Kidney glomerular epithelial cell (primary cell): Measurements from ENCODE around the gene HOXC6.
"Not testable (repeated sequence)": the region's sequence is repeated elsewhere in the genome, so short reads cannot be mapped to it uniquely, and the experiment has no call there.

Experiments used
- DNase-seq: peaks from one replicate; lab custom pipeline; 2025; lab: John Stamatoyannopoulos, UW

Gene HOXC6

DNA sequence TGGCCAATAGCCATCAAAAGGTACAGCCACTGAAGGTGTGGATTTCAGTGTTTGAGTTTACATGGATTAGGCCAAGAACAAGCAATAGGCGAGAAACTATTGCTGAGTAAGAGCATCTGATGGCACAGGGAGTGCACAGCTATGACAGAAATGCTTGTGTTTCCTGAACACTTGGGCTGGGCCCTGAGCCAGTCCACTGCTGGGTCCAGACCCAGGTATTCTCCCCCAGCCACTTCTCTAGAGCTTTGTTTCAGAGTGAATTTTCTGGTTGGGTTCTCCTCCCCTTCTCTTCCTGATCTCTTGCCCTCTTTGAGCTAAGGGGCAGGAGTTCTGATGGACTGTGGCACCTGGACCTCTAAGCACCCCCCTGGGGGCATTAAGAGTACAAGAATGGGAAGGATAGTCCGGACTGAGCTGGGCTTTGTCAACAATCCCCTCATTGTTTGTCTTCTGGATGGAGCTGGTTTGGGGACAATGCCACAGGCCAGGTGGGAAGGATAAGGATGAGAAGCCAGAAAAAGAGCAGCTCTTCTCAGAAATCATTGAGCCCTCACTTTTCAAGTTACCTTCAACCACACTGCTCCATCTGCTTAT is 13.0 kb downstream of the HOXC6 start:
- no peak for DNase-seq

DNA sequence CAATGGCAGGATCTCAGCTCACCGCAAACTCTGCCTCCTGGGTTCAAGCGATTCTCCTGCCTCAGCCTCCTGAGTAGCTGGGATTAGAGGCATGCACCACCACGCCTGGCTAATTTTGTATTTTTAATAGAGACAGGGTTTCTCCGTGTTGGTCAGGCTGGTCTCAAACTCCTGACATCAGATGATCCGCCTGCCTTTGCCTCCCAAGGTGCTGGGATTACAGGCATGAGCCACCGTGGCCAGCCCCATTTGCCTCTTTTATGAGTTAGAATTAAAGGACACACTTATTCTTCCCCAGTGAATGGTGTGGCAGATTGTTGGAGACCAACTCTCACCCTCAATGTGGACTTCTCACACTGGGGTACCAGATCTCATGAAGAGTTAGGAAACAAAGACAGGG is 13.8 kb downstream of the HOXC6 start:
- DNase-seq = not testable (repeated sequence)

DNA sequence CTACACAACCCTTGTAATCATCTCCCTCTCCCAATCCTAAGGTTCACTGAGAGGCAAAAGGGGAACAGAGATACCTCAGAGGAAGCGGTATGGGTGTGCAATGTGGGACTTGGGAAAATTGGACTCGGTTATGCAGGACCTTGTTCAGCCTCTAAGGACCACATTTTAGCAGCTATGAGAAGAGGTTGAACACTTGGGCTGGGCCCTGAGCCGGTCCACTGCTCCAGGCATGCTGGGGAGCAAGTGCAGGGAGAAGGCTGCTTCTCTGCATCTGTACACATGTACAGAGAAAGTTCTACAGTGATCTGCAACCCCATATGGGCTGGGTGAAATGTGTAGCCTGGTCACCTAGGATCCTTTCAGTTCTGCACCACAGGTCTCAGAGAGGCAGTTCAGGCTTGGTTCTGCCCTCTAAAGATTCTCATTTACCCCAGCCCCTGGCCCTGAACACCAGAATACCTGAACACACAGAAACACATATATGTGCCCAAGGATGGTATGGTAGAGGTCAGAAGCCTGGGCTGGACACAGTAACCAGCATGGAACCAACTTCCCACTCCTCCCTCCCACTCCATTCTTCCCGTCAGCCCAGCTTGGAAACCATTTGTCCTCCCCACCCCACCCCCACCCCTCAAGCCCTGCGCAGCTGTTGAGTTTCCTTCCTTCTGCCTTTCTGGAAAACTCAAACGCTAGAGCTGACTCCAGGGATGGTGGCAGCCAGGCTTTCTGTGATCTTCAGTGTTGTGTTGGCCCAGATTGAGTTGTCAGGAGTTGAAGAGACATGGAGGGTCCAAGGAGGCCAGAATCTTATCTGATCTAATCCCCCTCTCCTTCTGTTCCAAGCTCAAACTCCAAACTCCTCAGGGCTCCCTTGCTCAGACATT is 15.0 kb downstream of the HOXC6 start:
- DNase-seq = no peak

GRCh38 chr12:54044425-54045103 is 16.3 kb downstream of the HOXC6 start:
- no peak for DNase-seq

DNA sequence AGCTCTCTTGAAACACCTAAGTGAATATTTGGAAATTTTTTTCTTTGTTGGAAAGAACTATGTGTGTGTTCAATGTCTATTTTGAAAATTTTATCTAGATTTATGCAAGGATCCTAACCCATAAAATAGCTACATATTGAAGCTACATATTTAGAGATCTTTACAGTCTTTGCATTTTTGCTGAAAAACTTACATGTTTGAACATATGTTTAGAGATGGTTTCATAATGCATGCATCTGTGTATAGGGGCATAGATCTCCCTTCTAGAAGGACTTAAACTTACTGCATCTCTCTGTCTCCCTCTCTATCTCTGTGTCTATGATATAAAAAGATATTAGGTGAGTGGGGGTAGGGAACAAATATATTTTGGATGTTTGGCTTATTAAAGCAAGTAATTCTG is 17.2 kb downstream of the HOXC6 start:
- DNase-seq = no peak

GRCh38 chr12:54045868-54046521 is 17.8 kb downstream of the HOXC6 start:
- no peak for DNase-seq

DNA sequence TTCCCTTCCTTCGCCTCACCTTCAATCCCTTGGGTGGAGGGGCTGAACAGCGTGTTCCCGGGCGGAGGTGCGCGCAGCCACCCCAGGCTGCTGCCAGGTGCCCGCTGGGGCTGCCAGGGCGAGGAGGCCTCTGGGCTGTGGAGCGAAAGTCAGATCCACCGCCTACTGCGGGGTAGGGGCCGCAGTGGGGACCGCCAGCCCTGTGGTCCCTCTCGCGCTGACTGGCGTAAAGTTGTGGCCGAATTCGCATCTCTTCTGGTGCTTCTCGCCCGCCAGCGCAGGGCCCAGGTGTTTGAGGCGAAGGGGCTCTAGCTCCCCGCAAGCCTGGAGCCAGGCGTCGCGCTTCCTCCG is 18.5 kb downstream of the HOXC6 start:
- DNase-seq = no peak

DNA sequence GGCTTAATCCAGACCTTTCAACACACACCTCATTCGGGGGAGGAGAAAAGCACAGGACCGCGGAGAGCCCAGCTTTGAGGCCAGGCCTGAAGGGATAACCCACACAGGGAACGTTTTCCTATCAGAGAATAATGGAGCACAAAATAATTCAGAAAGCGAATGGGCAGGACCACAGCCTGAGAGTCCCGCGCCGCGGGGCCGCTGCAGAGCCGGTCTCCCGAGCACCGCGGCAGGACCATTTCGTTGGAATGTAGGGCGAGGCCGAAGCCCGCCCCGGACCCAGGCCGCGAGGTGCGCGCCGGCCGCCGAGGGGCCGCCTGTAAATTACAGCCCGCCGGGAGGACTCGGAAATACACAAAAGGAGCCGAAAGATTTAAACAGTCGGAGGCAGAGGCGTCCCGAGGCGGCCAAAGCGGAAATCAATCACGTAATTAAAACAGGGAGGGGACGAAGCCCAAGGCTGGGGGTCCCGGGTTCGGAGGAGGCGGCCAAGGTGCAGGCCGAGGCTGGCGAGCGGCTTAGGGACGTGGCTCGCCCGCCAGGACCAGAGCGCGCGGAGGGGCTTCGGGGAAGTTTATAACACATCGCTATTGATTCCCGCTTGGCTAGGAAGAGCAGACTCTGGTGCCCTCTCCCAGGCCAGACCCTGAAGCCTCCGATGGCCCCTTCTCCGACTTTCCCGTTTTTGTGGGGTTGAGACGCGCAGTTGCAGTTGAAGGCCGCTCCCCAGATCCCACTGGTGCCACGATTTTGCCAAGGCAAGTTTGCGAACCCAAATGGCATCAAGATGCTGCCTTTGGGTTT is 19.1 kb downstream of the HOXC6 start:
- DNase-seq = no peak

GRCh38 chr12:54047964-54048303 is 19.7 kb downstream of the HOXC6 start:
- DNase-seq = no peak

- no peak for DNase-seq
These were observed 20.3 kb downstream of the HOXC6 start for GRCh38 chr12:54048406-54049093.

DNA sequence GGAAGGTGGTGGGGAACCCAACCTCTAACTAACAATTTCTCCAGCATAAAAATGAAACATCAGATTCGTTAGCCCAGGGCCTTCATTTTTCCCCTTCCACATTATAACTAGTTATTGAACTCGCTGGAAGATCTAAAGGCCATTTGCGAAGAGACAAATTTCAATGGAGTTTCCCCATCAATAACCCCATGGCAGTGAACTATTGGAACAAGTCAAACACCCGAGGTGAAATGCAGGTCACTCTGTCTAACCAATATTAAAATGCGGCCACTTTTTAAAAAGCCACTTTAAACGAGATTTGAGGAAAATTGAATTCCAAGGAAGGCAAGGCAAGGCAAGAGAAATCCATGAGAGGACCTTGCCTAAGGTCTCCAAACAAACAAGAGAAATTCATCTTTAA is 20.9 kb downstream of the HOXC6 start:
- DNase-seq = no peak

GRCh38 chr12:54050482-54050810 is 22.2 kb downstream of the HOXC6 start:
- no peak for DNase-seq

DNA sequence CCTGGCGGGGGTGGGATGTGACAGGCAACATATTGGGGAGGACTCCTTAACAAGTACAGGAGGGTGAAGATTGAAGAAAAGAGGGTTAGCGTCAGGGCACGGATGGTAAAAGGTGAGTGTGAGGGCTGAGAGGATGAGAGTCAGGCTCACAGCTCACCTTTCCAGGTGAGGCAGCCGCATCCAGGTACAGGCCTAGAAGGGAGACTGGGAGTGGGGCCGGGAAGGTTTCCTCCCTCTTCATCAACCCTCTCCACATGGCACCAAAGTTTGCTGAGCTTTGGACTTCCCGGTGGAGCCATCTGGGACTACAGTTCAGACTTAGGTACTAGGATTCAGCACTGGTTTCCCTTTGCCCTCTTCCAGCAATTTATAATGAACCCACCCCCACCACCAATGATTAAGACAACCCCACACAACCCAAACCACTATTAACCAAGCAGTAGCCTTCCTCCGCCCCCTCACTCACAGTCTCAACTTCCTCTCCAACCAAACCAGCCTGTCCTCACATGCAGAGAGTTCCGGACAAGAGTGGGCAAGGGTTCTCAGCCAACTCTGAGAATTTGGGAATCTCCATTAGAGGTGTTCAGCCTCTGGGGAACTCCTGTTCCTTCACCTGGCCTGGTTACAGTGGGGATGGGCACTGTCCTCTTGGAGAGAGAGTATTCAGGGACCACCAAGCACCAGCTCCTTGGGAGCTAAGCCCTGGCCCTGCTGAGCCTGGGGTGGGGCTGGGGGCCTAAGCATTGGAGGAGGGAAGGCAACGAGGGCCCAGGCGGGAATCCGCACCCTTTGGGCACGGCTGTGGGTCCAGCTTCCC is 23.0 kb downstream of the HOXC6 start:
- no peak for DNase-seq

GRCh38 chr12:54051874-54052437 is 23.7 kb downstream of the HOXC6 start:
- no peak for DNase-seq

DNA sequence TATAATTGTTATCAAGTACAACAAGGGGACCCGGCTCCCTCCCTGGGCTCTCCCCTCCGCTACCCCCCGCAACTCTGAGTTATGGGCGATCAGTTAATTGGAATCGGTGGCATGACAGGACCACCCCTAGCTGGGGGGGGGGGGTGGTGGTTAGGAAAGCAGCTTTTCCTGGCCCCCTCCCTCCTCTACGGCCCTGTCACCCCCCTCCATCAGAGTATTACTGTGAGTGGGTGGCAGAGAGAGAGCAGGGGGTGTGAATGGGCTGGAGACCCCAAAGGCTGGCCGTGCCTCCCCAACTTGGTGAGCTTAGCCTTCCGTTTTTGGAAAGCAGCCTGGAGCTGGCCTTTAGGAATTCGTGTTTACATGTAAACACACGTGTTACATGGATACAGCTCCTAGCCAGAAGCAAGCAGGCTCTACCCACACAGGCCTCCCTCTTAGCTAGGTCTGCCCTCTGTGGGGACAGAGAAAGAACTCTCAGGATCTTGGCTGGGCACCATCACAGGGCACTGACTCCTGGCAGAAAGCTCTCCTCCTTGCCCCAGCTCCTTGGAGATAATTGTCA is 24.3 kb downstream of the HOXC6 start:
- no peak for DNase-seq

DNA sequence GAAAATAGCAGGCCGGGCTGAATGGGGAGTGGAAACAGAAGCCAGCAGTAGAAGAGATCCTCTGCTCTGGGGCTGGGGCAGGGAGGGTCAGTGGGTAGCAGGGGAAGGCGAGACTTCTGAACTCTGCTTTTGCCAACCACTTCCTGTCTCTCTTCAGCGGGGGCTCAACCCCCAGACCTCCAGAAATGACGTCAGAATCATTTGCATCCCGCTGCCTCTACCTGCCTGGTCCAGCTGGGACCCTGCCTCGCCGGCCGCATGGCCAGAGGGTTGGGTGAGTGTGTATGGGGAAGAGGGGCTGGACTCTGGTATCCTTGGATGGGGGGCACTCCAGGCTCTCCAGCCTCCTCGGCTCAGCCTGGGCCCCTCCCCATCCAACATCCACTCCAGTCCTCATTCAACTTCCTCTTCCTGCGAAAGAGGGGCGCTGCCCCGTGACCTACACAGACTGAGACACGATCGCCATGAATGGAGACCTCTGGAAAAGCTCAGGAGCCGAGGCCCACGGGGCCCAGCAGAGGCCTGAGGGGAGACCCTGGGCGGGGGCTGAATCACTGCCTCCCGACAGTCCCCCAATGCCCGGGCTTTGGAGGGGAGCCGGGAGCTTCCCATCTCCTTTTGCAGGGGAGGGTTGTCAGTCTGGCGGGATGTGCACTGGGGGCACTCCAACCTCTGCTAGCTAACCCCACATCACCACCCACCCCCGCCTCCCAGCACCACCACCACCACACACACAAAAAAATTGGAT is 24.9 kb downstream of the HOXC6 start:
- no peak for DNase-seq

GRCh38 chr12:54053751-54054741 is 25.8 kb downstream of the HOXC6 start, which contains the start of gene HOXC4:
HOXC4 (plus strand) TSS chr12:54053835; CDS start chr12:54053923, 88 bp downstream.
- DNase-seq = no peak

DNA sequence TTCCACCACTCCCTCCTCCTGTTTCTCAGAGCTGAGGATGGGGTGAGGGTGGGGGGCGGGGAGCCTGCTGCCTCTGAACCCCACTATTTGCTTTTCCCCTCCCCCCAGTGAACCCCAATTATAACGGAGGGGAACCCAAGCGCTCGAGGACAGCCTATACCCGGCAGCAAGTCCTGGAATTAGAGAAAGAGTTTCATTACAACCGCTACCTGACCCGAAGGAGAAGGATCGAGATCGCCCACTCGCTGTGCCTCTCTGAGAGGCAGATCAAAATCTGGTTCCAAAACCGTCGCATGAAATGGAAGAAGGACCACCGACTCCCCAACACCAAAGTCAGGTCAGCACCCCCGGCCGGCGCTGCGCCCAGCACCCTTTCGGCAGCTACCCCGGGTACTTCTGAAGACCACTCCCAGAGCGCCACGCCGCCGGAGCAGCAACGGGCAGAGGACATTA is 26.5 kb downstream of the HOXC6 start:
- DNase-seq = no peak
